ENCODE data around the gene RAB3GAP1.

DNA sequence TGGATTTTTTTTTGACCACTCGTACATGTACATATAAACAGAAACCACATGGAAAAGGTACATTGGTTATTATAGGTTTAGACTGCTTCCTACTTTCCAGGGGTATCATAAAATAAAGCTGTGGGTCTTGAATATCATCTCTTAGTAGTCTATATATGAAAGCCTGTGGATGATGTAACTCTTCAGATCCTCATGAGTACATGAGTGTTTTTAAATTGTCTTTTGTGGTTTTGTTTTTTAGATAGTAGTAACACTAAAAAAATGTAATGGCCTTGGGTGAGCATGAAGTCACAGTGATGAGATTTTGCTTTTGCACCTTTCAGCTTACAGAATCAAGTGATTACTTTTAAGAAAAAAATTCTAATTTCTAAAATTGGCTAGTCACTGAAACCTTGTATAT is 80.2 kb downstream of the RAB3GAP1 start:
- TF ChIP-seq, protein P1, sequence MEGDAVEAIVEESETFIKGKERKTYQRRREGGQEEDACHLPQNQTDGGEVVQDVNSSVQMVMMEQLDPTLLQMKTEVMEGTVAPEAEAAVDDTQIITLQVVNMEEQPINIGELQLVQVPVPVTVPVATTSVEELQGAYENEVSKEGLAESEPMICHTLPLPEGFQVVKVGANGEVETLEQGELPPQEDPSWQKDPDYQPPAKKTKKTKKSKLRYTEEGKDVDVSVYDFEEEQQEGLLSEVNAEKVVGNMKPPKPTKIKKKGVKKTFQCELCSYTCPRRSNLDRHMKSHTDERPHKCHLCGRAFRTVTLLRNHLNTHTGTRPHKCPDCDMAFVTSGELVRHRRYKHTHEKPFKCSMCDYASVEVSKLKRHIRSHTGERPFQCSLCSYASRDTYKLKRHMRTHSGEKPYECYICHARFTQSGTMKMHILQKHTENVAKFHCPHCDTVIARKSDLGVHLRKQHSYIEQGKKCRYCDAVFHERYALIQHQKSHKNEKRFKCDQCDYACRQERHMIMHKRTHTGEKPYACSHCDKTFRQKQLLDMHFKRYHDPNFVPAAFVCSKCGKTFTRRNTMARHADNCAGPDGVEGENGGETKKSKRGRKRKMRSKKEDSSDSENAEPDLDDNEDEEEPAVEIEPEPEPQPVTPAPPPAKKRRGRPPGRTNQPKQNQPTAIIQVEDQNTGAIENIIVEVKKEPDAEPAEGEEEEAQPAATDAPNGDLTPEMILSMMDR (IDR thresholded peaks at IDR 0.05) = no peak
- no peak for TF ChIP-seq EZH2 (IDR thresholded peaks at IDR 0.05; ENCODE audit: borderline replicate concordance, insufficient read depth, low read depth, low read length, poor library complexity, severe bottlenecking)
